Gastroesophageal sphincter (tissue), 4 donors: ENCODE results near the gene KHDC4. TPM values are rescaled to one million over a fixed set of nuclear protein-coding genes. Genes with fewer than 3 reads are reported as not detected.
A peak's percentile ranks its signal among the peaks of the same experiment; 100 is the strongest.

Experiments used
- ATAC-seq: fragments of 150-250 bp; one replicate; pipeline ENCODE4 v1.9.1; 2016; ENCODE audit warnings: mild to moderate bottlenecking, moderate library complexity
- H3K27ac ChIP-seq, 4 donors: fragments of 200-600 bp; sonication (generic) in 3 of 4; 1 replicate in 3 of 4; 2 replicates in 1 of 4; pipeline ENCODE4 v1.5.1; 2016 to 2019
- H3K27me3 ChIP-seq: fragments of 200-600 bp; sonication (generic); one replicate; pipeline ENCODE4 v1.5.1; 2019
- H3K36me3 ChIP-seq, 2 donors: fragments of 200-600 bp; sonication (generic); one replicate each; pipeline ENCODE4 v1.5.1; 2019; ENCODE audit warnings: control low read depth in 1 of 2
- H3K4me1 ChIP-seq, 3 donors: fragments of 200-600 bp; sonication (generic); 1 replicate in 2 of 3; 2 replicates in 1 of 3; pipeline ENCODE4 v1.5.1; 2016 to 2019; ENCODE audit warnings: control low read depth in 2 of 3
- H3K4me3 ChIP-seq, 2 donors: fragments of 200-600 bp; sonication (generic); one replicate each; pipeline ENCODE4 v1.5.1; 2019; ENCODE audit warnings: mild to moderate bottlenecking in 1 of 2, moderate library complexity in 1 of 2
- H3K9me3 ChIP-seq, 3 donors: fragments of 200-600 bp; sonication (generic); one replicate each; pipeline ENCODE4 v1.5.1; 2017 to 2019; ENCODE audit warnings: control low read depth in 2 of 3
- CTCF ChIP-seq, 4 experiments: fragments of 200-600 bp in 2 of 4; fragments of 450-650 bp in 2 of 4; sonication (generic) in 1 of 4; IDR thresholded peaks; one replicate each; pipeline ENCODE4 v1.5.1; 2017 to 2019; ENCODE audit warnings: antibody characterized with exemption in 4 of 4, mild to moderate bottlenecking in 2 of 4, moderate library complexity in 2 of 4
- EP300 ChIP-seq: sonication (generic); formaldehyde crosslinking; IDR thresholded peaks from one replicate; pipeline ENCODE4 v1.6.1; 2017; ENCODE audit warnings: antibody characterized with exemption, mild to moderate bottlenecking
- POLR2A ChIP-seq, 2 donors: fragments of 450-650 bp; IDR thresholded peaks; one replicate each; pipeline ENCODE4 v1.6.1; 2017; ENCODE audit warnings: antibody characterized with exemption in 2 of 2, mild to moderate bottlenecking in 2 of 2, moderate library complexity in 1 of 2
- POLR2AphosphoS5 ChIP-seq: sonication (generic); formaldehyde crosslinking; IDR thresholded peaks from one replicate; pipeline ENCODE4 v1.6.1; 2017; ENCODE audit warnings: antibody characterized with exemption
- WGBS, 2 donors: methylation state at CpG; one replicate each; pipeline ENCODE4 v1.1.5; 2018; ENCODE audit warnings: low coverage in 1 of 2; 5-methylcytosine and 5-hydroxymethylcytosine counted together
- total RNA-seq, 4 donors: library from RNA; depleted of rRNA; stranded (reverse); fragments of >200 nt; gene quantifications; one replicate each; pipeline ENCODE4 v1.1.0, GENCODE V29; 2016

Gene KHDC4
- total RNA-seq, 4 donors from 2014 or later, result 20.4 to 57.4 (median 34.6) TPM

GRCh38 chr1:155978973-155979429 is 44.8 kb upstream of the KHDC4 start:
- H3K27ac ChIP-seq, result peak overlapping the region; percentile 93 to 99 (median 96)
- TF ChIP-seq CTCF (IDR thresholded peaks at IDR 0.05) (no peak), EP300 (no peak), POLR2A (IDR thresholded peaks at IDR 0.05) (no peak), POLR2AphosphoS5 (no peak)
- H3K4me1 ChIP-seq, result peaks cover 18 to 88% (median 56%) of the 10 kb centered on the region in 3 donors
- H3K27me3 ChIP-seq, result no peaks in the 10 kb centered on the region
- H3K9me3 ChIP-seq, result no peaks in the 10 kb centered on the region
- WGBS, 2 donors, result 0 to 10% methylated on average over 4 to 6 of the region's 8 CpGs
- H3K36me3 ChIP-seq, result no peaks in the 10 kb centered on the region
- ATAC-seq, result no peak
- peak overlapping the region; percentile 73 to 92 for H3K4me3 ChIP-seq

- Histone ChIP-seq H3K36me3 (no peaks in the 10 kb centered on the region), H3K4me1 (peaks cover 18 to 88% (median 59%) of the 10 kb centered on the region in 3 donors), H3K27me3 (no peaks in the 10 kb centered on the region), H3K27ac (peak within 1 kb of the TSS; percentile 93 to 99 (median 96)), H3K9me3 (no peaks in the 10 kb centered on the region), H3K4me3 (peak within 1 kb of the TSS; percentile 73 to 92)
- WGBS, 2 donors, result 0% methylated on average over 10 to 12 of the region's 52 CpGs
- ATAC-seq, result peak; percentile 58
- TF ChIP-seq EP300 (no peak), POLR2A (IDR thresholded peaks at IDR 0.05) (peak; percentile 21 to 45), POLR2AphosphoS5 (peak; percentile 49), CTCF (IDR thresholded peaks at IDR 0.05) (peak in 2 of 4 experiments; percentile 4 to 37)
Observed at GRCh38 chr1:155978325-155978972, 44.2 kb upstream of the KHDC4 start, which contains the start of gene ARHGEF2. TSS of gene ARHGEF2 (minus strand) at chr1:155978547. CDS start at chr1:155978427, 120 bp downstream.

- Histone ChIP-seq H3K4me3 (peak overlapping the region; percentile 73 to 92), H3K4me1 (peaks cover 18 to 88% (median 65%) of the 10 kb centered on the region in 3 donors), H3K9me3 (no peaks in the 10 kb centered on the region), H3K36me3 (no peaks in the 10 kb centered on the region), H3K27me3 (no peaks in the 10 kb centered on the region), H3K27ac (peak overlapping the region; percentile 93 to 99 (median 96))
- peak; percentile 50 for ATAC-seq
- TF ChIP-seq POLR2AphosphoS5 (no peak), CTCF (IDR thresholded peaks at IDR 0.05) (no peak), POLR2A (IDR thresholded peaks at IDR 0.05) (no peak), EP300 (no peak)
- WGBS, 2 donors, result 0% methylated on average over 9 to 10 of the region's 52 CpGs
Observed at GRCh38 chr1:155977690-155978324, 43.6 kb upstream of the KHDC4 start.

- Histone ChIP-seq H3K9me3 (no peaks in the 10 kb centered on the region), H3K4me1 (peaks cover 18 to 88% (median 63%) of the 10 kb centered on the region in 3 donors), H3K27me3 (no peaks in the 10 kb centered on the region), H3K27ac (peak overlapping the region; percentile 93 to 99 (median 96)), H3K4me3 (peak overlapping the region; percentile 73 to 92), H3K36me3 (no peaks in the 10 kb centered on the region)
- ATAC-seq, result no peak
- WGBS, 2 donors, result 0% methylated on average over 3 to 4 of the region's 5 CpGs
- no peak for TF ChIP-seq POLR2A (IDR thresholded peaks at IDR 0.05)
- TF ChIP-seq POLR2AphosphoS5, result no peak
- TF ChIP-seq CTCF (IDR thresholded peaks at IDR 0.05), result no peak
- no peak for TF ChIP-seq EP300
Observed at GRCh38 chr1:155976913-155977689, 42.9 kb upstream of the KHDC4 start.
